H9 (cell line): ENCODE data around the gene SAMD8. TPM values are rescaled to one million over a fixed set of nuclear protein-coding genes. Genes with fewer than 3 reads are reported as not detected.

ENCODE experiments used
- DNase-seq: peaks from one replicate; pipeline ENCODE4 v3.0.0-alpha.2; 2017
- H2AFZ ChIP-seq: one replicate; pipeline ENCODE4 v1.6.1; 2013; ENCODE audit warnings: mild to moderate bottlenecking, low read length, control low read depth, moderate library complexity
- H2AK5ac ChIP-seq: 2 replicates; pipeline ENCODE4 v1.6.1; 2013; ENCODE audit warnings: low read length, control low read depth, mixed read lengths; ENCODE audit not compliant: insufficient read length
- H2BK120ac ChIP-seq: one replicate; pipeline ENCODE4 v1.6.1; 2013; ENCODE audit warnings: low read depth, mild to moderate bottlenecking, low read length, control low read depth, inconsistent platforms; ENCODE audit not compliant: poor library complexity, severe bottlenecking
- H2BK12ac ChIP-seq: 2 replicates; pipeline ENCODE4 v1.6.1; 2013; ENCODE audit warnings: low read length, control low read depth, mixed read lengths, low read depth; ENCODE audit not compliant: insufficient read length
- H2BK15ac ChIP-seq: 2 replicates; pipeline ENCODE4 v1.6.1; 2013; ENCODE audit warnings: low read depth, low read length, control low read depth
- H2BK20ac ChIP-seq: one replicate; pipeline ENCODE4 v1.6.1; 2013; ENCODE audit warnings: low read depth, mild to moderate bottlenecking, low read length, control low read depth, inconsistent platforms; ENCODE audit not compliant: poor library complexity, severe bottlenecking
- H2BK5ac ChIP-seq: 2 replicates; pipeline ENCODE4 v1.6.1; 2013; ENCODE audit warnings: low read length, control low read depth, mixed read lengths; ENCODE audit not compliant: insufficient read length
- H3K14ac ChIP-seq: 2 replicates; pipeline ENCODE4 v1.6.1; 2013; ENCODE audit warnings: low read length, control low read depth; ENCODE audit not compliant: insufficient read depth
- H3K18ac ChIP-seq: 2 replicates; pipeline ENCODE4 v1.6.1; 2013; ENCODE audit warnings: low read depth, mild to moderate bottlenecking, mixed read lengths, low read length, control low read depth; ENCODE audit not compliant: insufficient read length
- H3K23ac ChIP-seq: 2 replicates; pipeline ENCODE4 v1.6.1; 2013; ENCODE audit warnings: low read length, control low read depth, mixed read lengths, low read depth; ENCODE audit not compliant: insufficient read length
- H3K23me2 ChIP-seq: 2 replicates; pipeline ENCODE4 v1.6.1; 2013; ENCODE audit warnings: low read depth, mild to moderate bottlenecking, mixed read lengths, low read length, control low read depth; ENCODE audit not compliant: insufficient read length, poor library complexity, severe bottlenecking
- H3K27ac ChIP-seq: 2 replicates; pipeline ENCODE4 v1.5.1; 2013; ENCODE audit warnings: low read length, control low read depth, mixed read lengths, low read depth; ENCODE audit not compliant: insufficient read length
- H3K27me3 ChIP-seq: 2 replicates; pipeline ENCODE4 v1.6.1; 2013; ENCODE audit warnings: low read length, control low read depth, inconsistent platforms; ENCODE audit not compliant: insufficient read depth
- H3K4ac ChIP-seq: 2 replicates; pipeline ENCODE4 v1.6.1; 2013; ENCODE audit warnings: low read depth, mild to moderate bottlenecking, control low read depth, inconsistent platforms, low read length, moderate library complexity
- H3K4me1 ChIP-seq: 2 replicates; pipeline ENCODE4 v1.6.1; 2013; ENCODE audit warnings: low read length, control low read depth, inconsistent platforms; ENCODE audit not compliant: insufficient read depth
- H3K4me2 ChIP-seq: 2 replicates; pipeline ENCODE4 v1.6.1; 2013; ENCODE audit warnings: low read length, control low read depth, mixed read lengths; ENCODE audit not compliant: insufficient read length, insufficient read depth
- H3K56ac ChIP-seq: 2 replicates; pipeline ENCODE4 v1.6.1; 2013; ENCODE audit warnings: low read depth, mild to moderate bottlenecking, mixed read lengths, low read length, control low read depth; ENCODE audit not compliant: insufficient read length
- H3K79me1 ChIP-seq: 2 replicates; pipeline ENCODE4 v1.6.1; 2013; ENCODE audit warnings: low read depth, mild to moderate bottlenecking, moderate library complexity, low read length, control low read depth, inconsistent platforms; ENCODE audit not compliant: insufficient read depth, poor library complexity, severe bottlenecking
- H3K79me2 ChIP-seq: 2 replicates; pipeline ENCODE4 v1.6.1; 2013; ENCODE audit warnings: low read length, control low read depth, inconsistent platforms; ENCODE audit not compliant: insufficient read depth
- H3K9ac ChIP-seq: 2 replicates; pipeline ENCODE4 v1.6.1; 2013; ENCODE audit warnings: low read length, control low read depth, mixed read lengths; ENCODE audit not compliant: insufficient read length; ENCODE audit errors: extremely low read depth
- H3K9me3 ChIP-seq: one replicate; pipeline ENCODE4 v1.6.1; 2013; ENCODE audit warnings: low read depth, low read length, inconsistent platforms; ENCODE audit not compliant: control insufficient read depth
- H3T11ph ChIP-seq: one replicate; pipeline ENCODE4 v1.6.1; 2013; ENCODE audit warnings: mild to moderate bottlenecking, low read length, control low read depth, inconsistent platforms
- H4K20me1 ChIP-seq: one replicate; pipeline ENCODE4 v1.6.1; 2013; ENCODE audit not compliant: control insufficient read depth, insufficient read length, insufficient read depth
- H4K5ac ChIP-seq: 2 replicates; pipeline ENCODE4 v1.6.1; 2013; ENCODE audit warnings: low read depth, mild to moderate bottlenecking, mixed read lengths, low read length, control low read depth; ENCODE audit not compliant: insufficient read length
- H4K8ac ChIP-seq: replicated peaks from 2 replicates; pipeline ENCODE4 v1.6.1; 2013; ENCODE audit warnings: low read length, control low read depth, mixed read lengths, low read depth; ENCODE audit not compliant: insufficient read length
- H4K91ac ChIP-seq: 2 replicates; pipeline ENCODE4 v1.6.1; 2013; ENCODE audit warnings: low read depth, mild to moderate bottlenecking, moderate library complexity, mixed read lengths, low read length, control low read depth; ENCODE audit not compliant: insufficient read length
- H3K27ac Mint-ChIP-seq, 3 experiments: 2 replicates in 2 of 3; 3 replicates in 1 of 3; pipeline ENCODE4 v1.8.0; 2020 to 2021; ENCODE audit warnings: mixed read lengths in 3 of 3, mild to moderate bottlenecking in 1 of 3, moderate library complexity in 1 of 3
- H3K27me3 Mint-ChIP-seq: 2 replicates; pipeline ENCODE4 v1.8.0; 2021; ENCODE audit warnings: low read depth, mild to moderate bottlenecking, moderate library complexity, mixed read lengths
- H3K36me3 Mint-ChIP-seq, 3 experiments: 2 replicates in 2 of 3; 3 replicates in 1 of 3; pipeline ENCODE4 v1.8.0; 2020 to 2021; ENCODE audit warnings: low read depth in 3 of 3, mixed read lengths in 3 of 3; ENCODE audit not compliant: insufficient read depth in 1 of 3
- H3K4me1 Mint-ChIP-seq, 2 experiments: 2 replicates each; pipeline ENCODE4 v1.8.0; 2020; ENCODE audit warnings: mixed read lengths in 2 of 2
- H3K4me3 Mint-ChIP-seq, 2 experiments: 2 replicates in 1 of 2; 3 replicates in 1 of 2; pipeline ENCODE4 v1.8.0; 2020 to 2021; ENCODE audit warnings: mild to moderate bottlenecking in 2 of 2, mixed read lengths in 2 of 2, moderate library complexity in 1 of 2
- H3K9me3 Mint-ChIP-seq, 2 experiments: 2 replicates in 1 of 2; 3 replicates in 1 of 2; pipeline ENCODE4 v1.8.0; 2020; ENCODE audit warnings: mild to moderate bottlenecking in 2 of 2, mixed read lengths in 2 of 2, moderate library complexity in 1 of 2
- CTCF ChIP-seq: fragments of 200-600 bp; sonication (generic); conservative IDR thresholded peaks from 3 replicates; pipeline ENCODE4 v1.8.0; 2021; ENCODE audit warnings: antibody characterized with exemption, mild to moderate bottlenecking
- WGBS: extraction: QIAGEN DNeasy Blood & Tissue Kit; methylation state at CpG from one replicate; pipeline ENCODE4 v1.1.7; 2013; ENCODE audit warnings: missing lambda C conversion rate, low lambda C conversion rate, mixed read lengths; ENCODE audit not compliant: insufficient read length; ENCODE audit errors: extremely low coverage; 5-methylcytosine and 5-hydroxymethylcytosine counted together
- total RNA-seq: library from RNA; stranded (reverse); gene quantifications from 2 replicates; pipeline ENCODE4 v1.2.1, GENCODE V29; 2021

The SAMD8 gene
- total RNA-seq, 1 experiment from 2014 or later, result 18.8 TPM

- H3K4me1 Mint-ChIP-seq, result peaks cover 10 to 14% of the 10 kb centered on the region in 2 experiments
- Histone ChIP-seq H2BK5ac (no peak overlapping the region), H2BK120ac (no peak overlapping the region), H3K9ac (no peak overlapping the region), H3K79me1 (no peaks in the 10 kb centered on the region), H2AFZ (no peak overlapping the region), H3K23ac (no peak overlapping the region), H4K5ac (no peak overlapping the region), H3K27me3 (no peaks in the 10 kb centered on the region), H2AK5ac (no peak overlapping the region), H3K27ac (no peak overlapping the region), H3K56ac (no peak overlapping the region), H3T11ph (no peak overlapping the region), H3K4me1 (no peaks in the 10 kb centered on the region), H3K23me2 (no peaks in the 10 kb centered on the region), H3K9me3 (no peaks in the 10 kb centered on the region), H2BK15ac (no peak overlapping the region), H3K4me2 (no peak overlapping the region), H3K4ac (no peak overlapping the region), H3K14ac (no peak overlapping the region), H2BK20ac (no peak overlapping the region), H3K79me2 (no peaks in the 10 kb centered on the region), H2BK12ac (no peak overlapping the region), H4K20me1 (no peaks in the 10 kb centered on the region), H3K18ac (no peak overlapping the region), H4K8ac (no peak overlapping the region), H4K91ac (no peak overlapping the region)
- DNase-seq, result no peak
- WGBS, result no CpG with 5 or more reads among the region's 6 CpGs
- no peaks in the 10 kb centered on the region for H3K36me3 Mint-ChIP-seq
- no peak overlapping the region for H3K4me3 Mint-ChIP-seq
- H3K27me3 Mint-ChIP-seq, result peaks cover 4% of the 10 kb centered on the region; the same call in 1 of the 2 replicates
- no peak for TF ChIP-seq CTCF
- no peak overlapping the region; a peak in 1 of 7 replicates for H3K27ac Mint-ChIP-seq
- no peaks in the 10 kb centered on the region for H3K9me3 Mint-ChIP-seq
These were observed 42.9 kb upstream of the SAMD8 start for GRCh38 chr10:75068523-75068922.
